HCT116 (cell line): Measurements from ENCODE around the gene HCN1.

Source experiments
- CEBPB ChIP-seq: IDR thresholded peaks from 2 replicates; pipeline ENCODE4 v1.6.1; 2012; ENCODE audit warnings: low read depth
- CTCF ChIP-seq, 3 experiments: fragments of 200-600 bp in 1 of 3; sonication (generic) in 1 of 3; IDR thresholded peaks in 2 of 3; conservative IDR thresholded peaks in 1 of 3; 2 replicates each; pipeline ENCODE4 v1.5.1; 2012 to 2017; ENCODE audit warnings: low read depth in 2 of 3, low read length in 2 of 3, antibody characterized with exemption in 1 of 3, borderline replicate concordance in 1 of 3, control low read depth in 1 of 3, mild to moderate bottlenecking in 1 of 3, mixed read lengths in 1 of 3, mixed run types in 1 of 3, moderate library complexity in 1 of 3; ENCODE audit not compliant: insufficient read depth in 1 of 3
- REST ChIP-seq: IDR thresholded peaks from 2 replicates; pipeline ENCODE4 v1.6.1; 2012; ENCODE audit warnings: low read depth

- TF ChIP-seq CEBPB (no peak), CTCF (IDR thresholded peaks at IDR 0.05 in 2 of 3, conservative IDR thresholded peaks at IDR 0.05 in 1 of 3; ENCODE audit: borderline replicate concordance in 1 of 3, insufficient read depth in 1 of 3, low read depth in 2 of 3, low read length in 2 of 3) (no peak), REST (no peak)
These were observed 94.8 kb downstream of the HCN1 start for GRCh38 chr5:45601424-45601823.
